ENCODE data around the gene IFNAR1. TPM values are rescaled to one million over a fixed set of nuclear protein-coding genes. Genes with fewer than 3 reads are reported as not detected.
"Not testable (repeated sequence)": the region's sequence is repeated elsewhere in the genome, so short reads cannot be mapped to it uniquely, and the experiment has no call there.

IFNAR1 gene
- total and polyA plus RNA-seq, 3 donors from 2014 or later = 22.1 to 25.0 (median 22.8) TPM

GRCh38 chr21:33377221-33377920, 52.6 kb downstream of the IFNAR1 start:
- peaks cover 11% of the 10 kb centered on the region for H3K4me1 ChIP-seq
- no peaks in the 10 kb centered on the region for H3K27me3 ChIP-seq
- DNase-seq = no peak
- intact Hi-C loops (cut with DNase I; ENCODE audit: low total_unique reads) = no loop called here
- 82 to 92% methylated on average over 6 of the region's 6 CpGs for WGBS, 2 donors
- H3K27ac ChIP-seq = no peak overlapping the region
- no peak overlapping the region for H3K4me3 ChIP-seq
- H3K9me3 ChIP-seq = no peaks in the 10 kb centered on the region
- H3K36me3 ChIP-seq (ENCODE audit: low read depth, missing control alignments) = no peaks in the 10 kb centered on the region
- no peak for TF ChIP-seq CTCF (IDR thresholded peaks at IDR 0.05)

- Histone ChIP-seq H3K36me3 (ENCODE audit: low read depth, missing control alignments) (no peaks in the 10 kb centered on the region), H3K4me3 (no peak overlapping the region), H3K27ac (no peak overlapping the region), H3K4me1 (peaks cover 11% of the 10 kb centered on the region), H3K9me3 (no peaks in the 10 kb centered on the region), H3K27me3 (no peaks in the 10 kb centered on the region)
- no peak for TF ChIP-seq CTCF (IDR thresholded peaks at IDR 0.05)
- no peak for TF ChIP-seq POLR2A (IDR thresholded peaks at IDR 0.05)
- intact Hi-C loops (cut with DNase I; ENCODE audit: low total_unique reads) = no loop called here
- WGBS, 2 donors = 88 to 91% methylated on average over 8 to 9 of the region's 9 CpGs
- no peak for DNase-seq
Measured at GRCh38 chr21:33378081-33378480, 53.3 kb downstream of the IFNAR1 start.

- DNase-seq; H3K36me3 ChIP-seq (ENCODE audit: low read depth, missing control alignments); intact Hi-C loops (cut with DNase I; ENCODE audit: low total_unique reads); H3K27me3 ChIP-seq; H3K9me3 ChIP-seq; H3K4me3 ChIP-seq: not testable (repeated sequence)
- Histone ChIP-seq H3K27ac (peak overlapping the region in 1 of 2 donors; percentile 35), H3K4me1 (peaks cover 11% of the 10 kb centered on the region)
- 86 to 94% methylated on average over 1 of the region's 1 CpG for WGBS, 2 donors
Measured at GRCh38 chr21:33379934-33380333, 55.2 kb downstream of the IFNAR1 start.

- WGBS, 2 donors = 39 to 41% methylated on average over 11 of the region's 11 CpGs
Measured at GRCh38 chr21:33380483-33380998, 55.8 kb downstream of the IFNAR1 start.

GRCh38 chr21:33381381-33381780, 56.6 kb downstream of the IFNAR1 start:
- H3K27ac ChIP-seq; H3K36me3 ChIP-seq (ENCODE audit: low read depth, missing control alignments); H3K27me3 ChIP-seq; intact Hi-C loops (cut with DNase I; ENCODE audit: low total_unique reads); H3K4me3 ChIP-seq; DNase-seq; H3K9me3 ChIP-seq: not testable (repeated sequence)
- WGBS, 2 donors = 97 to 98% methylated on average over 6 of the region's 6 CpGs
- peaks cover 11% of the 10 kb centered on the region for H3K4me1 ChIP-seq

More at GRCh38 chr21:33380483-33380998, 55.8 kb downstream of the IFNAR1 start:
- H3K36me3 ChIP-seq (ENCODE audit: low read depth, missing control alignments) = no peaks in the 10 kb centered on the region
- no peak for TF ChIP-seq CTCF (IDR thresholded peaks at IDR 0.05)
- TF ChIP-seq POLR2A (IDR thresholded peaks at IDR 0.05) = no peak
- H3K9me3 ChIP-seq = no peaks in the 10 kb centered on the region
- peak; percentile 94 for DNase-seq
- no peak overlapping the region for H3K4me3 ChIP-seq
- H3K27ac ChIP-seq = peak overlapping the region in 1 of 2 donors; percentile 35
- H3K4me1 ChIP-seq = peaks cover 11% of the 10 kb centered on the region
- intact Hi-C loops (cut with DNase I; ENCODE audit: low total_unique reads) = no loop called here
- no peaks in the 10 kb centered on the region for H3K27me3 ChIP-seq

All from testis (tissue), 3 donors.